WI38 (cell line): Measurements from ENCODE around the gene PXMP2.

Source experiments
- H3K4me3 ChIP-seq: 2 replicates; pipeline ENCODE4 v1.5.1; 2011; ENCODE audit warnings: low read depth, mild to moderate bottlenecking, control low read depth, low read length
- TF ChIP-seq, protein P1 (sequence below): IDR thresholded peaks from 2 replicates; pipeline ENCODE4 v1.5.1; 2012; ENCODE audit warnings: low read depth, mild to moderate bottlenecking, control low read depth, low read length

Gene PXMP2

DNA sequence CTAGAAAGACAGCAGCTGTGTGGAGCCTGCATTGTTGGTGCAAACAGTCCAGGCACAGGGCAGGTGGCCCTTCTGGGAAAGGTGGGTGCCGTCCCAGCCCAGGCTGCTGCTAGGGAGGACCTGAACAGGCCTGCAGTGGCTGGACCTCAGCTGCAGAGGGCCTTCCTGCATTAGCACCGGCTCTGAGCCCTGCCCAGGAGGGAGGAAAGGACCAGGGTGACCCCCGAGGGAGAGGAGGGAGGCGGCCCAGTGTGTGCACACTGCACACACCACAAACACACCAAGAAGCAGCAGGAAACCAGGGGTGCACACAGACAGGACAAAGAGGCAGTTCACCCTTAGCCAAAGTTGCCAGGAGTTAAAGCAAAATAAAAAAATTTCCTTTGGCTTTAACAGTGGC, 15.3 kb downstream of the PXMP2 start:
- TF ChIP-seq, protein P1, sequence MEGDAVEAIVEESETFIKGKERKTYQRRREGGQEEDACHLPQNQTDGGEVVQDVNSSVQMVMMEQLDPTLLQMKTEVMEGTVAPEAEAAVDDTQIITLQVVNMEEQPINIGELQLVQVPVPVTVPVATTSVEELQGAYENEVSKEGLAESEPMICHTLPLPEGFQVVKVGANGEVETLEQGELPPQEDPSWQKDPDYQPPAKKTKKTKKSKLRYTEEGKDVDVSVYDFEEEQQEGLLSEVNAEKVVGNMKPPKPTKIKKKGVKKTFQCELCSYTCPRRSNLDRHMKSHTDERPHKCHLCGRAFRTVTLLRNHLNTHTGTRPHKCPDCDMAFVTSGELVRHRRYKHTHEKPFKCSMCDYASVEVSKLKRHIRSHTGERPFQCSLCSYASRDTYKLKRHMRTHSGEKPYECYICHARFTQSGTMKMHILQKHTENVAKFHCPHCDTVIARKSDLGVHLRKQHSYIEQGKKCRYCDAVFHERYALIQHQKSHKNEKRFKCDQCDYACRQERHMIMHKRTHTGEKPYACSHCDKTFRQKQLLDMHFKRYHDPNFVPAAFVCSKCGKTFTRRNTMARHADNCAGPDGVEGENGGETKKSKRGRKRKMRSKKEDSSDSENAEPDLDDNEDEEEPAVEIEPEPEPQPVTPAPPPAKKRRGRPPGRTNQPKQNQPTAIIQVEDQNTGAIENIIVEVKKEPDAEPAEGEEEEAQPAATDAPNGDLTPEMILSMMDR, result no peak
- H3K4me3 ChIP-seq, result no peak overlapping the region

DNA sequence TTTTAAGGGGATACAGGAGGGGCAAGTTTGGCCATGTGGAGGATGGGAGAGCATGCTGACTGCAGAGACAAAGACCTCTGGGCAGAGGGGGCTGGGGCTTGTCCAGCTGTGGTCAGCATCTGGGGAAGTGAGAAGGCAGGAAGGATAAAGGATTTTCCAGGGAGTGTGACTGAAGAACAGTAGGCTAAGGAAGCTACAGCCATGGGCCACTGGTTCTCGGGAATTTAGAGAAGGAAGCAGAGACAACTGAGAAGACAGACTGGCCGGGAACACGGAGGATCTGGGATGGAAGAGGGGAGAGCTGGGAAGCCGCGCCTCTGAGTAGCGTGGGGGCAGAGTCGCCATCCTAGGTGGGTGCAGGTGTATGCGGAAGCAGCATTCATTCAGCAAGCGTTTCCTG, 16.3 kb downstream of the PXMP2 start:
- no peak overlapping the region for H3K4me3 ChIP-seq
- TF ChIP-seq, protein P1, result no peak

DNA sequence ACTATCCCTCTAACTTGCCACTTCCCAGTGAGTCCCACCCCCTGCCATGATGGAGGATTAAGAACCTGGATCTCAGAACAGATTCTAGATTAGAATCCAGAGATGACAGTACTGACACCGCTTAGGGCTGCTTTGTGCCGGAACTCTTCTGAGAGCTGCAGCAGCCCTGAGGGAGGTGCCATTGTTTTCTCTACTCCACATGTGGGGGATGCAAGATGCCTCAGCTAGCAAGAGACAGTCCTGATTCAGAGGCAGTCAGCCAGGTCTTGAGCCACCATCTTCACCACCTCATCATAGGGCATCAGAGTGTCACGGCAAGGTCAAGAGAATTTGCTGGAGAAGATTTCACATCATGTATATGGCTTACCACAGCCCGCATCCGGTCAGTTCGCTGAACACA, 19.9 kb downstream of the PXMP2 start:
- TF ChIP-seq, protein P1, result no peak
- no peak overlapping the region for H3K4me3 ChIP-seq

DNA sequence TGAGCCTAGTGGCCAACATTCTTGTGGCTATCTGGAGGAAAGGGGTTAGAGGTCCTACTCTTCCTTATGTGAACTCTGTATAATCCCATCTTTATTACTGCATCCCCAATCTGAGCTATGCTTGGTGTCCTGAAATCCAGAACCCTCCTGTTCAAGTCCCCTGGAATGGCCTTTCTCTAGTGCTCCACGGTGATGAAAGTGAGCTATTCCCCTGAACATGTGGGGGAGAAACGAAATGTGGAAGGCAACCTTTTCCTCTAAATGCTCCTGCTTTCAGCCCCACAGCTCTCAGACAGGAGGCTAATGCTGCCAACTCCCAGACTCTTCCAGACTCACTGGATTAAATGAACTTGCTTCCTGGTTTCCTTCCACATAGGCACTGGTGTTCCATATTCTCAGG, 20.8 kb downstream of the PXMP2 start:
- TF ChIP-seq, protein P1, result no peak
- no peak overlapping the region for H3K4me3 ChIP-seq

DNA sequence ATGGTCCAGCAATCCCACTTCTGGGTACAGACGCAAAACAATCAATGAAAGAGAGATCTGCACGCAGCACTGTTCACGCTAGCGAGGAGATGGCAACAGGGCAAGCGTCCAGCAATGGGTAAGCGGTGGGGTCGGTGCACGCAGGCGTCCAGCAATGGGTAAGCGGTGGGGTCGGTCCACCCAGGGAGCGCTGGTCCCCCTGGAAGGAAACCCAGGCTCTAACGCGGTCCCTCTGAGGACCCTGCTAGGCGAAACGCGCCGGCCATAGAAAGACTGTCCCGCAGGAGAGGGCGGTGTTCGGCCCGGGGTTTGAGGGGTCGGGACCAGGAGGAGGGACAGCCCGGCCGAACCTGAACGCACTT, 22.6 kb downstream of the PXMP2 start:
- H3K4me3 ChIP-seq, result peak overlapping the region; percentile 89
- TF ChIP-seq, protein P1, result no peak

DNA sequence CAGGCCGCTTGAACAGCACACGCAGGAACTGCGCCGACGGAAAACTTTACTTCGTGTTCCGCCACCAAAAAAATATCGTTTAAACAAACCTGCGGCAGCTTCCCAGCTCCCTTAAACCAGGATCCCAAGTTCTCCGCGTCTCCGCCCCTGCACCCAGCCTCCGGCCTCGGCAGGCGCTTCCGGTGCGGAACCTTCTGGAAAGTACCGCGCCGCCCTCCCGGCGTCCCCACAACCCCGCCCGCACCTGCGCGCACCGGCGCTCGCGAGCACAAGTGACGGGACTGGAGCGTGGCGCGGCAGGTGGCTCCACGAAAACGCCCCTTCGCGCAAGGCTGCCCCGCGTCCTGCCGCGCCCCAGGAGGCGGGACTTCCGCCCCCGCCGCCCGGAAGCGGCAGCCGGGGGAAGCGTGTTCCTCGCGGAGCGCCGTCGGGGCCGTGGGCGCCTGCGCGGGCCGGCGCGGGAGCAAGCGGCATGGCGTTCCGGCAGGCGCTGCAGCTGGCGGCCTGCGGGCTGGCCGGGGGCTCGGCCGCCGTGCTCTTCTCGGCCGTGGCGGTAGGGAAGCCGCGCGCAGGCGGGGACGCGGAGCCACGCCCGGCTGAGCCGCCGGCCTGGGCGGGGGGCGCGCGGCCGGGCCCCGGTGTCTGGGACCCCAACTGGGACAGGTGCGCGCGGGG, 23.2 kb downstream of the PXMP2 start, which contains the start of gene PGAM5:
Gene PGAM5 (plus strand): TSS at position 438 of the 675 bp plus-strand sequence. CDS start 35 bp downstream, at position 473.
- peak within 1 kb of the TSS; percentile 89 for H3K4me3 ChIP-seq
- TF ChIP-seq, protein P1, result no peak

DNA sequence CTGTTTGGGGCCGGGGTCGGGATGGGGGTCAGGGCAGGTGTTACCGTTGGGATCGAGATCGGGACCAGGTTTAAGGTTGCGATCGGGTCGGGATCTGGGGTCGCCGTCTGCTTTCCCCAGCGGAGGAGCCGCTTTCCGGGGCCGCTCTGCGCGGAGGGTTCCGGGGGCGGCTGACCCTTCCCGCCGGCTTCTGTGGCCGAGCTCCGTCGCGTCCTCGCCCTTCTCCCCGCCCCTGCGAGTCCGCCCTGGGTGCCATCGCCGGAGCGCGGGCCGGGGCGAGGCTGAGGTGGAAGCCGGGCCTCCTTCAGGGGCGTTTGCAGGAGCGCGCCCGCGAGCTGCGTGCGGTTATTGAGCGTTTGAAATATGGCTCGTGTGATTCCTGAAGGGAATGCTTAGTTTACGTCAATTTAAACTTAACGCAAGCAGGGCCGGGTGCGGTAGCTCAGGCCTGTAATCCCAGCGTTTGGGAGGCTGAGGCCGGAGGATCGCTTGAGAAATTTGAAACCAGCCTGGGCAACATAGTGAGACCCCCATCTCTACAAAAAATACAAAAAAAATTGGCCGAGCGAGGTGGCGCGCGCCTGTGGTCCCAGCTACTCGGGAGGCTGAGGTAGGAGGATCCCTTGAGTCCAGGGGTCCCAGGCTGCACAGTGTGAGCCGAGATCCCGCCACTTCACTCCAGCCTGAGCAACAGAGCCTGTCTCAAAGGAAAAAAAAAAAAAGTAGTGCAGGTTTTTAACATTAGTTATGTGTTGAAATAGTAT, 23.9 kb downstream of the PXMP2 start:
- TF ChIP-seq, protein P1, result no peak
- H3K4me3 ChIP-seq, result peak overlapping the region; percentile 89
